ENCODE data around the gene SVEP1.
"Not testable (repeated sequence)": the region's sequence is repeated elsewhere in the genome, so short reads cannot be mapped to it uniquely, and the experiment has no call there.

SVEP1 gene

GRCh38 chr9:110579034-110579861, at the start of gene SVEP1:
TSS of gene SVEP1 (minus strand) at chr9:110579741. CDS start at chr9:110579543, 198 bp downstream.
- FAIRE-seq, result no peak

GRCh38 chr9:110626101-110626829, 46.7 kb upstream of the SVEP1 start:
- no peak for FAIRE-seq

- peak; percentile 99 for FAIRE-seq
These were observed 44.0 kb upstream of the SVEP1 start for GRCh38 chr9:110623462-110624025.

- no peak for FAIRE-seq
These were observed 42.8 kb upstream of the SVEP1 start for GRCh38 chr9:110622368-110622767.

- FAIRE-seq, result no peak
These were observed 41.2 kb upstream of the SVEP1 start for GRCh38 chr9:110620726-110621125.

GRCh38 chr9:110619831-110620230, 40.3 kb upstream of the SVEP1 start:
- no peak for FAIRE-seq

- FAIRE-seq, result no peak
These were observed 36.0 kb upstream of the SVEP1 start for GRCh38 chr9:110615498-110615897.

- FAIRE-seq, result not testable (repeated sequence)
These were observed 35.0 kb upstream of the SVEP1 start for GRCh38 chr9:110614576-110614975.

- FAIRE-seq, result no peak
These were observed 26.7 kb upstream of the SVEP1 start for GRCh38 chr9:110606179-110606790.

GRCh38 chr9:110605565-110605964, 26.0 kb upstream of the SVEP1 start:
- FAIRE-seq, result no peak

GRCh38 chr9:110604171-110604601, 24.6 kb upstream of the SVEP1 start:
- no peak for FAIRE-seq

- no peak for FAIRE-seq
These were observed 22.7 kb upstream of the SVEP1 start for GRCh38 chr9:110602281-110602680.

- no peak for FAIRE-seq
These were observed 21.6 kb upstream of the SVEP1 start for GRCh38 chr9:110601098-110601497.

- no peak for FAIRE-seq
These were observed 19.9 kb upstream of the SVEP1 start for GRCh38 chr9:110599468-110599867.

- no peak for FAIRE-seq
These were observed 12.7 kb upstream of the SVEP1 start for GRCh38 chr9:110592044-110592830.

GRCh38 chr9:110591526-110591925, 12.0 kb upstream of the SVEP1 start:
- FAIRE-seq, result no peak

- no peak for FAIRE-seq
These were observed 11.3 kb upstream of the SVEP1 start for GRCh38 chr9:110590816-110591215.

- no peak for FAIRE-seq
These were observed 8.8 kb upstream of the SVEP1 start for GRCh38 chr9:110588296-110588695.

- no peak for FAIRE-seq
These were observed 3.7 kb upstream of the SVEP1 start for GRCh38 chr9:110583237-110583636.

GRCh38 chr9:110582156-110582555, 2.6 kb upstream of the SVEP1 start:
- FAIRE-seq, result no peak

GRCh38 chr9:110580850-110581249, 1.3 kb upstream of the SVEP1 start:
- no peak for FAIRE-seq

- FAIRE-seq, result no peak
These were observed 300 bp upstream of the SVEP1 start for GRCh38 chr9:110579862-110580219.
